Activated CD8-positive, alpha-beta T cell treated with anti-CD3 and anti-CD28 coated beads, Interleukin-2, amount 10 ng/mL, durations not matched to agents 7 days and 5 days (primary cell): ENCODE measurements around the gene RPH3AL. TPM values are rescaled to one million over a fixed set of nuclear protein-coding genes. Genes with fewer than 3 reads are reported as not detected.
A peak's percentile ranks its signal among the peaks of the same experiment; 100 is the strongest.

Experiments
- ATAC-seq: fragments of 150-1000 bp; cut with Tn5 transposase; one replicate; pipeline ENCODE4 v1.10.0; 2021; ENCODE audit warnings: moderate library complexity
- CTCF ChIA-PET: fragments of 350-600 bp; sonication (Branson Sonifier 250); formaldehyde crosslinking; loops from one replicate; lab custom pipeline; 2021; ENCODE audit warnings: antibody characterized with exemption; lab: Charles Lee
- POLR2A ChIA-PET: fragments of 350-600 bp; sonication (Branson Sonifier 250); formaldehyde crosslinking; loops from one replicate; lab custom pipeline; 2021; ENCODE audit warnings: antibody characterized with exemption; lab: Charles Lee
- DNase-seq: peaks from one replicate; pipeline ENCODE4 v3.0.0-alpha.2; 2020
- H3K27ac Mint-ChIP-seq: one replicate; pipeline ENCODE4 v1.8.0; 2021; ENCODE audit warnings: mild to moderate bottlenecking, mixed read lengths
- H3K27me3 Mint-ChIP-seq: one replicate; pipeline ENCODE4 v1.8.0; 2021; ENCODE audit warnings: low read depth, mixed read lengths
- H3K36me3 Mint-ChIP-seq: one replicate; pipeline ENCODE4 v1.8.0; 2021; ENCODE audit warnings: low read depth, mixed read lengths
- H3K4me1 Mint-ChIP-seq: one replicate; pipeline ENCODE4 v1.8.0; 2021; ENCODE audit warnings: low read depth, mixed read lengths
- H3K4me3 Mint-ChIP-seq: one replicate; pipeline ENCODE4 v1.8.0; 2021; ENCODE audit warnings: mild to moderate bottlenecking, mixed read lengths
- H3K9me3 Mint-ChIP-seq: one replicate; pipeline ENCODE4 v1.8.0; 2022; ENCODE audit warnings: mixed read lengths; ENCODE audit not compliant: insufficient read depth
- total RNA-seq, 2 experiments: library from RNA; stranded (reverse); gene quantifications; one replicate each; pipeline ENCODE4 v1.2.3, GENCODE V29; 2021

Gene RPH3AL
- total RNA-seq, 2 experiments from 2014 or later = 2.5 to 3.8 TPM

DNA sequence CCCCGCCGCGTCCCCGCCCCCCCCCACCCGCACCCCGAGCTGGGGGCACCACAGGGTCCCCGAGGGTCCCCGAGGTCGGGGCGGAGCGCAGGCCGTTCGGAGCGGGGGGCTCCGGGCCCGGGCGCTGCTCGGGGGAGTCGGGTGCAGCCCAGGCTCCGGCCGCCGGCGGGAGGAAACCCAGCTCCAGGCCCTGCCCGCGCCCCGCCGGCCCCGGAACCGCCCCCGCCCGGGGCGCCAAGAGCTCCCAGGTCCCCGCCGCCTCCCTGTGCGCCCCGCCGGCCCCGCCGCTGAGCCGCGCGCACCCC lies 33.2 kb upstream of the RPH3AL start:
- peak; percentile 71 for ATAC-seq
- Mint-ChIP-seq H3K4me3 (no peak overlapping the region), H3K27ac (no peak overlapping the region), H3K27me3 (peaks cover 34% of the 10 kb centered on the region), H3K9me3 (no peaks in the 10 kb centered on the region), H3K36me3 (peaks cover 3% of the 10 kb centered on the region), H3K4me1 (peaks cover 14% of the 10 kb centered on the region)
- DNase-seq = no peak
- POLR2A ChIA-PET = interaction anchor here (0.6 kb wide), 1 partner anchor 241 kb away, joined by 3 read pairs; no protein-coding TSS in a partner anchor
- CTCF ChIA-PET = interaction anchor here (2.0 kb wide), 1 partner anchor 314 kb away, joined by 9 read pairs; no protein-coding TSS in a partner anchor

DNA sequence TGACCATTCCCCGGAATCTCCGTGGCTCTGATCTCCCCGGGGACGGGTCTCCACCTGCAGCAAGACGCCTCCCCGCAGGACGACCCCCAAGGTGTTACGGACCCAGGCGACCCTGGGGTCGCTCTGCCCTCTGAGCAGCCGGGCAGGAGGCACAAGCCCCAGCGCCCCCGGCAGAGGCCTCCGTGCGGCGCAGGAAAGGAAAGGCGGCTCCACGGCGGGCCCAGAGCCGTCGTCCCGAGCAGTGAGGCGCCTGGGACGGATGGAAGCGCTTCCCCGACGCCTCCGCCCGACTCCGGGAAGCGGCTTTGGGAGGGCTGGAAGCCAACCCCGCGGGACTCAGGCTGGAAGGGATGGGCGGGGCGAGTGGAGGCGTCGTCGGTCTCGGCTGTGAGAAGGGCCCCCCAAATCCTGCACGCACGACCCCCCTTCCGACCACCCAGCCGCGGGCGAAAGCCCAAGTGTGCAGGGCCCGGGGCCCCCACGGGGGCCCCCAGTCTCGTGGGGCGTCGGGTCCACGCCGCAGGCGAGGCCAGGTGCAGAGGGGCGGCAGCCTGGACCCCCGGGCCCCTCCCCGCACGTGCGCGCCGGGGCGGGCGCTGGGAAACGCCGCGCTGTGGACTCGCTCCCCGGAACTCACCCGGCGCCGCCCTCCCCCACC lies 32.7 kb upstream of the RPH3AL start:
- Mint-ChIP-seq H3K36me3 (peaks cover 3% of the 10 kb centered on the region), H3K27ac (no peak overlapping the region), H3K9me3 (no peaks in the 10 kb centered on the region), H3K27me3 (peaks cover 34% of the 10 kb centered on the region), H3K4me3 (peak overlapping the region; percentile 48), H3K4me1 (peaks cover 14% of the 10 kb centered on the region)
- ATAC-seq (peak; percentile 24), DNase-seq (no peak)
- CTCF ChIA-PET = interaction anchor here (2.0 kb wide), 1 partner anchor 315 kb away, joined by 9 read pairs; no protein-coding TSS in a partner anchor
- POLR2A ChIA-PET = interaction anchor here (0.6 kb wide), 1 partner anchor 240 kb away, joined by 3 read pairs; no protein-coding TSS in a partner anchor

DNA sequence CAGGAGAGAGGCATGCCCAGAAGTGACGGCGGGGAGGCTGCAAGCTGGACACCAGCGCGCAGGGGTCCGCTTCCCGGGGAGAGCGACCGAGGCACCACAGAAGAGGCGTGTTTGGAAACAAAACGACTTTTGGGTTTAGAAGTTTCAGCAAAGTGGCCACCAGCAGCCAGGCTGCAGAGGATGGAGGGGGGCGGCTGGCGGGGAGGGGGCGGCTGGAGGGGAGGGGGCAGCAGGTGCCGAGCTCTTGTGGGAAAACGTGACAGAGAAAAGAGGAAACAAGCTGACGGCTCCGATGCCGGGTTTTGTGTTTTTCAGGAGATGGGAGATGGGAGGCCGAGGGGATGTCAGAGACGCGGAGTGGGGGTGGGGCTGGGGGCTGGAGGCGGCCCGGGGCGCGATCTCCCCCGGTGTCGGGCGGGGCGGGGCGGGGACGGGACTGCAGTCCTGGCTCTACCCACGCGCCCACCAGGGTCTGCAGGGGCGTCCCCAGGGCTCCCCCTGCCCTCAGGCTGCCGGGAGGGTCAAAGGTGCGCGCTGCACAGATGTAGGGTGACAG lies 32.1 kb upstream of the RPH3AL start:
- no peaks in the 10 kb centered on the region for H3K9me3 Mint-ChIP-seq
- H3K27me3 Mint-ChIP-seq = peaks cover 34% of the 10 kb centered on the region
- ATAC-seq (no peak), DNase-seq (no peak)
- no peak overlapping the region for H3K27ac Mint-ChIP-seq
- POLR2A ChIA-PET = no interaction called here
- H3K4me3 Mint-ChIP-seq = peak overlapping the region; percentile 48
- H3K36me3 Mint-ChIP-seq = peaks cover 3% of the 10 kb centered on the region
- CTCF ChIA-PET = no interaction called here
- H3K4me1 Mint-ChIP-seq = peaks cover 14% of the 10 kb centered on the region

DNA sequence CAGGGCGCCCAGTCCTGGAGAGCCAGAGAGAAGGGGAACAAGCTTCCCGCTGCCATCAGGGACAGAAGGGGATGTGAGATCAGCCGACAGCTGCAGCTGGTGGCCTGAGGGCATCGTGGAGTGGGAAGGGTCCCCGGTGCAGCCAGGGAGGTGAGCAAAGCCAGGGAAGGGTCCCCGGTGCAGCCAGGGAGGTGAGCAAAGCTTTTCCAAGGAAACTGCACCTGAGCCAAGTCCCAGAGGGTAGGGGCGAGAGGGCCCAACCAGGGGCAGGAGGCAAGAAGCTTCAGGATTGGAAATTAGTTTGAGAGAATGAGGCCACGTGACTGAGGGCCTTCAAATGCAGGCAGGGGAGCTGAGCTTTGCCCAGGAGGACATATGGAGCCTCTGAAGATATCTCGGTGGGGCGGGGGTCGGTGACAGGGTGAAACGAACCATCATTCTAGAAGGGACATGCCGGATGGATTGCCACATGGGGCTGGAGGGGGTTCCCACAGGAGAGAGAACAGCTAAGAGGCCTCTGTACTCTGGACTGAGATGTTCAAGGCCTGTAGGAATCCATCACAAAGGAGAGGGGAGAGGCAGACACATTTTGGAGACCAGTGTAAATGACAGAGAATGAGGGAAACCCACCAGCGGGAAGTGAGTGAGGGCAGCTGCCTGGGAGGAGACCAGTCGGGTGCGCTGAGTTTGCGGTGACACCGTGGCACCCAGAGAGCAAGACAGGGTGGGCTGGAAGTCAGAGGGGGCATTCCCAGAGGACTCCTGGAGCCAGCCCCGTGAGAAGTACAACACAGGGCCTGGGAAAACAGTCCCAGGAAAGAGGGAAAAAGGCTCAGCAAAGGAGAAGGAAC lies 31.4 kb upstream of the RPH3AL start:
- Mint-ChIP-seq H3K27me3 (peaks cover 34% of the 10 kb centered on the region), H3K9me3 (no peaks in the 10 kb centered on the region), H3K36me3 (peaks cover 3% of the 10 kb centered on the region), H3K4me1 (peaks cover 14% of the 10 kb centered on the region), H3K27ac (no peak overlapping the region), H3K4me3 (peak overlapping the region; percentile 42)
- CTCF ChIA-PET = no interaction called here
- POLR2A ChIA-PET = no interaction called here
- ATAC-seq (no peak), DNase-seq (no peak)

DNA sequence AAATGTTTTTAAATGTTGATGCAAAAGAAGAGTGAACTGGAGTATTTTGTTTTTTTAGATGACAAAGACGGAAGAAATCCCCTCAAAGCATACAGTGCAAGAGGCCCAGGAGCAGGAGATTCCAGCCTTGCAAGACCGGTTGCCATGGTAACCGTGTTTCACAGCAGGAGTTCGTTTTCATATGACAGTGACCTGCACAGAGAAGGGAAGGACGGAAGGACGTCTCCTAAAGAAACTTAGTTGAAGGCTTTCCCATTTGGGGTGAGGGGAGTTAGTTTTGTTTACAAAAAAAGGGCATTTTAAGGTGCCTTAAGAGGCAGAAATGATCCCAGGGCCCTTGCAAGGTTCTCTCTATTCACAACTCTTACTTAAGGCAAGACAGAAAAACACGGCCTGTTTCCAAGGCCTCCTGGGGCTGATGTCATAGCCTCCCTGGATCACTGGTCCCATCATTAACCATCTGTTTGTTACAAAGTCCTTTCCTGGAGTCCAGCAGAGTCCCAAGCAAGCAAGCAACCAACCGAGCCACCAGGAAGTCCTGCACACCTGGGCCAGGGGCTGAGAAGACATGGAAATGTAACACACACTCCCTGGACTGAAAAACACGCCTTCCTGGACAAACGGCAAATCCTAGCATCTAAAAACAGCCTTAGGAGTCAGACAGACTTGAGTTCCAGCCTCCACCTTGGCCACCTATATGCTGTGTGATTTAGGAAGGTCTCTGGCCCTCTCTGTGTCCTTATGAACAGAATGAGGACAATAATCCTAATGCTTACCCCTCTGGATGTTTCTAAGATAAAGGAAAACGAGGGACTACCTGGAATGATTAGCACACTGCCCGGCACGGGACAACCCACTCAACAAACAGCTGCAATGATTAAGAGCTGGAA lies 30.3 kb upstream of the RPH3AL start:
- CTCF ChIA-PET = no interaction called here

DNA sequence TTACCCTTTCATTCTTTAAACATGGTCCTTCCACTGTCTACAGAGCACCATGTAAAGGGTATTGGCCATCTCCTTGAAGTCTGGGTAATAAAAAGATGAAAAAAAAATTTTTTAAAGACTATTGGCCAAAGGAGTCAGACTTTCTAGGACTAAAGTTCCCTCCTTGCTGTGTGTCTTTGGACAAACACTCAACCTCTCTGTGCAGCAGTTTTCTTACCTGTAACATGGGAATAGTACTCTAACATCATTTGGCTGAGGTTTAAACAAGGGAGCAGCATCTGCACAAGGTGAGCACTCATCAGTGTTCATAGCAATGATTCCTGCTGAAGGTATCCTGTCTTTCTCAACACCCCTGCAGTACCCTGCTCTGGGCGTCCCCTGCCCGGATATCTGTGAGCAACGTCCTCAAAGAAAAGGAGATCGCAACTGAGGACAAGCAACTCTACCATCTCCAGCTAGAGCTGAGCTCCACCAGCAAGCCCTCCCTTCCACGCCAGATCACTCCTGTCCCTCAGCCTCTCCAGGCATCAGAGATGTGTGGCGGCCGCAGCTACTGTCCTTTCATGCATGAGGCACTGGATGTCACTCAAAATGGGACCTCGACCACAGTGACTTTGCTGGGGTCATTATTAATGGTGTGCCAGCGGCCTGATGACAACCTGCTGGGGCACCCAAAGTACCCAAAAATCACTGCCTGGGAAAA lies 29.5 kb upstream of the RPH3AL start:
- ChIA-PET CTCF (no interaction called here), POLR2A (no interaction called here)
- ATAC-seq (no peak), DNase-seq (no peak)
- H3K4me3 Mint-ChIP-seq = no peak overlapping the region
- peaks cover 14% of the 10 kb centered on the region for H3K4me1 Mint-ChIP-seq
- H3K27me3 Mint-ChIP-seq = peaks cover 29% of the 10 kb centered on the region
- H3K27ac Mint-ChIP-seq = no peak overlapping the region
- H3K9me3 Mint-ChIP-seq = no peaks in the 10 kb centered on the region
- peaks cover 3% of the 10 kb centered on the region for H3K36me3 Mint-ChIP-seq

More for the DNA sequence above, 30.3 kb upstream of the RPH3AL start:
- Mint-ChIP-seq H3K27ac (no peak overlapping the region), H3K4me3 (no peak overlapping the region), H3K27me3 (peaks cover 34% of the 10 kb centered on the region), H3K36me3 (peaks cover 3% of the 10 kb centered on the region), H3K4me1 (peaks cover 14% of the 10 kb centered on the region), H3K9me3 (no peaks in the 10 kb centered on the region)
- no peak for DNase-seq
- POLR2A ChIA-PET = no interaction called here
- no peak for ATAC-seq

DNA sequence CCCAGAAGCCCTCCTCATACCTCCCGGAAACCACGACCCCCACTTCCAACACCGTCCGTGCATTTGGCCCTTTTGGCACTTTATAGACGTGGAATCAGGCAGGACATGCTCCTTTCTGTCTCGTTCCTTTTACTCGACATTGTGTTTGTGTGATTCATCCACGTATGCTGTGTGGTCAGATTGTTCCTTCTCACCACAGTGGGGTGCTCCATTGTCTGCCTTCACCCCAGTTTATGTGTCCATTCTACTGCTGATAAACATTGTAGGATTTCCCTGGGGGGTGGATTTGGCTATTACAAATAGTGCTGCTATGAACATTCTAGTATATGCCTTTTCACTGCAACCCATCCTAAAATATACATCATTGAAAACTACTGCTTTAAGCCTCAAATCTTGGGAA lies 28.9 kb upstream of the RPH3AL start:
- no peak for DNase-seq
- H3K27ac Mint-ChIP-seq = peak overlapping the region; percentile 36
- no peak for ATAC-seq
- ChIA-PET CTCF (no interaction called here), POLR2A (no interaction called here)
- peaks cover 9% of the 10 kb centered on the region for H3K4me1 Mint-ChIP-seq
- no peaks in the 10 kb centered on the region for H3K9me3 Mint-ChIP-seq
- H3K36me3 Mint-ChIP-seq = peaks cover 3% of the 10 kb centered on the region
- H3K4me3 Mint-ChIP-seq = no peak overlapping the region
- H3K27me3 Mint-ChIP-seq = peaks cover 24% of the 10 kb centered on the region

DNA sequence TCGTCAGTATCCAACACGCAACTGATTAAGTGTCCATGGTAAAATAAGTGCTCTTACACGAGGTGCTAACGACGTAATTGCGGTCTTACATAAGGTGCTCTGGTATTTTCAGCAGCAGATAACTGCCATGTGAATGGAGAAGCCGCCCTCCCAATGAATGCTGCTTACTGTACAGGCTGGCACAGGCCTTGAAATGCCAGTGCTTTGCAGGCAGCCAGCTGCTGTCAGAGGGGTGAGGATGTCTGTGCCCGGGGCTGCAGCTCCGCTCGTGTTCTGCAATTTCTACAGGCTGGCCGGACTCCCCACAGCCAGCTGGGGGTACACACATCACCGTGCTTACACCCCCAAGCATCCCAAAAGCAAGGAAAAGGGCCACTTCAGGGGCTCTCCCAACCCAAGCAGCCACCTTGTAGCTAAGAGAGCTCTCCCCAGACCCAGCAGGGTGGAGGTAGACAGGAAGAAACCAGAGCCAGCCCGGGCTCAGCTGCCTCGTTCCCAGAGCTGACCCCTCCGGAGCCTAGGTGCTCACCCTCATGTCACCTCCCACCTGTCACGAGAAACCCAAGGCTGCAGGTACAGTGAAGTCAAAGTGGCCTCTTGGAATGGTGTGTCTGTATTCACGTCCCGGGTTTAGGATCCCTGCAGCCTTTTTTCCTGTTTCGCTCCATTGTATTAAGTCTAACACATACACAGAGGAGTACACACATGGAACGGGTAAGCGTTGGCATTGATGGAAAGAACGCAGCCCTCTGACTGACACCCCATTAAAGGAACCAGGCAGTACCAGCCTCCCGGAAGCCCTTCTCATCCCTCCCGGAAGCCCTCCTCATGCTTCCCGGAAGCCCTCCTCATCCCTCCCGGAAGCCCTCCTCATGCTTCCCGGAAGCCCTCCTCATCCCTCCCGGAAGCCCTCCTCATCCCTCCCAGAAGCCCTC lies 27.2 kb upstream of the RPH3AL start:
- H3K27me3 Mint-ChIP-seq = peaks cover 21% of the 10 kb centered on the region
- ChIA-PET POLR2A (no interaction called here), CTCF (no interaction called here)
- H3K4me3 Mint-ChIP-seq = no peak overlapping the region
- peaks cover 6% of the 10 kb centered on the region for H3K4me1 Mint-ChIP-seq
- ATAC-seq (no peak), DNase-seq (no peak)
- no peak overlapping the region for H3K27ac Mint-ChIP-seq
- H3K36me3 Mint-ChIP-seq = peaks cover 3% of the 10 kb centered on the region
- no peaks in the 10 kb centered on the region for H3K9me3 Mint-ChIP-seq

DNA sequence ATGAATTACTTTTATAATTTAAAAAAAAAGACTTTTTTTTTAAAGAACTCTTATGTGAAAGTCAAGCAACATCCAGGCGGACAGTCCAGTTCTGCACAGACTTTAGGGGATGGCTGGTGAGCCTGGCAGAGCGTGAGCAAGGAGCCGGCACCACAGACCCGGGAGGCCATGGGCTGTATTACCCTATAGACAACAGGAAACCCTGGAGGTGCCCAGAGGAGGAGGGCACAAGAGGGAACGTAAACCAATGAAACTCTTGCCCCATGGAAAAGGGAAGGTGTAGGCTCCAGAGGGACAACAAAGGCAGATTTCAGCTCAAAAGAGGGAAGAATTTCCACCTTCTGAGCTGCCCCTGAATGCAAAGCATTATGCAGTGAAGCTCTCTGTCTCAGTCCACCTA lies 25.5 kb upstream of the RPH3AL start:
- H3K27me3 Mint-ChIP-seq = peaks cover 4% of the 10 kb centered on the region
- H3K4me3 Mint-ChIP-seq = no peak overlapping the region
- ATAC-seq = no peak
- ChIA-PET CTCF (no interaction called here), POLR2A (no interaction called here)
- peaks cover 4% of the 10 kb centered on the region for H3K4me1 Mint-ChIP-seq
- DNase-seq = no peak
- no peaks in the 10 kb centered on the region for H3K9me3 Mint-ChIP-seq
- H3K27ac Mint-ChIP-seq = no peak overlapping the region
- H3K36me3 Mint-ChIP-seq = peaks cover 3% of the 10 kb centered on the region
